Measurements from ENCODE around the gene MYO1D.

Gene MYO1D

DNA sequence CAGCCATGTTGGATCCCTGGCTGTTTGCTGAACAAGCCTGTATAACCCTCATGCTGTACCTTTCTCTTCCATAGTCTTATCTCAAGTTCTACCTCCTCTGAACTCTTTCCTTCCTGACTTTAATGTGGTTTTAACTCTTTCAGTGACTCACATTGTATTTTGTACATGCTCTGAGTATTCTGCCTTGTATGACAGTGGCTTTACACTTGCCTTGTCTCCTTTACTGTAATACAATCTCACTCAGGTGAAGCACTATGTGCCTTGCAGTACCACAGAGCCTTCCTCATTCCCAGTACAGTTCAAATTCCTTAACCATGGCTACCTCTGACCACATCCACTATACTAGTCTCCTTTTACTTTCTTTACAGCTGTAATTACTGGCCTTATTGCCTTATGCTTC lies 418.6 kb downstream of the MYO1D start:
- Histone ChIP-seq H2BK120ac (ENCODE audit: low read depth, low read length) (no peak overlapping the region), H3K27me3 (ENCODE audit: control insufficient read depth in 3 of 3, insufficient read depth in 3 of 3, low read depth in 1 of 3, low read length in 3 of 3) (no peaks in the 10 kb centered on the region), H3K36me3 (replicated peaks in 1 of 2; ENCODE audit: control insufficient read depth in 2 of 2, insufficient read depth in 2 of 2, low read length in 2 of 2) (peaks cover 37 to 91% of the 10 kb centered on the region in 2 donors), H3K4me1 (ENCODE audit: control insufficient read depth in 2 of 2, insufficient read depth in 1 of 2, low read depth in 1 of 2, low read length in 2 of 2) (no peaks in the 10 kb centered on the region), H3K79me1 (ENCODE audit: low read depth, low read length) (no peaks in the 10 kb centered on the region), H4K8ac (ENCODE audit: low read depth, low read length) (no peak overlapping the region), H3K9me3 (replicated peaks in 1 of 2; ENCODE audit: control insufficient read depth in 2 of 2, insufficient read depth in 1 of 2, low read depth in 1 of 2, low read length in 2 of 2) (no peaks in the 10 kb centered on the region), H3K14ac (ENCODE audit: low read length) (no peak overlapping the region), H3K27ac (replicated peaks; ENCODE audit: low read length) (no peak overlapping the region), H3K18ac (ENCODE audit: low read length) (no peak overlapping the region), H2BK5ac (ENCODE audit: low read length) (no peak overlapping the region), H3K4me3 (ENCODE audit: low read length in 2 of 2) (no peak overlapping the region), H2BK15ac (ENCODE audit: low read length) (no peak overlapping the region), H3K9ac (ENCODE audit: low read depth, low read length, poor library complexity) (no peak overlapping the region), H2AK5ac (ENCODE audit: low read depth, low read length) (no peak overlapping the region), H3K4ac (ENCODE audit: low read length) (no peak overlapping the region), H3K23ac (ENCODE audit: low read depth, low read length, poor library complexity) (no peak overlapping the region), H2BK12ac (ENCODE audit: low read length) (no peak overlapping the region), H3K4me2 (ENCODE audit: insufficient read depth, low read length, poor library complexity, severe bottlenecking) (no peak overlapping the region), H4K91ac (ENCODE audit: low read depth, low read length, poor library complexity) (no peak overlapping the region), H2AFZ (ENCODE audit: low read length) (no peak overlapping the region)
- DNase-seq (ENCODE audit: low spot score), result no peak

DNA sequence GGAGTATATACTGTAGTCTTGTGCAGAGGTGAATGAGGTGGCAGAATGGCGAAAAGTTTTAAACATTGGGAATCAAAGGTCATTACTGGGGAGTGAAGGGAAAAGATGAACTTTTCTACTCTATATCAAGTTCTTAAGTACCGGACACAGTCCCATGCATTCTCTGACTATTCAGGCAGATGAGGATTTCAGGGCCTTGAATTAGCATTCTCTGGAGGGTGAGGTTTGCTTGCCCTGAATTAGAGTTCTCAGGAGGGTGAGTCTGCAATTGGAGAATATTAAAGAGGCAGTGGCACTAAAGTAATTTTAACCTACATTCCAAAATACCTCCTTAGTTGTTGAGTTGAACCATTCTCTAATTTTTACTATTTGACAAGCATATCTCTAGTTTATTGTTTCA lies 423.6 kb downstream of the MYO1D start:
- no peak overlapping the region for H2BK15ac ChIP-seq (ENCODE audit: low read length)

DNA sequence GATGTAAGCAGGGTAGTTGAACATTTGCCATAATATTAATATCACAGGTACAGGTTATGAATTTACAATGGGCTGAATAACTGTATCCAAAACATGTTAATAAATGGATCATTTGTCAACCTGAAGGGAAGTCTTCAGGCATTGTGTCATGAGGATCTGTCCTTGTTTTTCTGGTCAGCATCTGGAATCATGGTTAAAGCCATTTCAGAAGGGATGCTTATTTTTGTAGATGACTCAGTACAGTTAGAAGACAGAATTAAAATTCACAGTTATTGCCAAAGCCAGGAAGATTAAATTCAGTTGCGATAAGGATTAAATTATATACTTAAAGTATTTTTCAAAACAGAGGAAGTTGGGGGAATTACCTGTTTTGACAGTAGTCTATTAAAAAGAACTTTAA lies 424.6 kb downstream of the MYO1D start:
- no peaks in the 10 kb centered on the region for H3K27me3 ChIP-seq (ENCODE audit: control insufficient read depth in 3 of 3, insufficient read depth in 3 of 3, low read depth in 1 of 3, low read length in 3 of 3)
- no peak overlapping the region for H2BK15ac ChIP-seq (ENCODE audit: low read length)
- H3K9ac ChIP-seq (ENCODE audit: low read depth, low read length, poor library complexity), result no peak overlapping the region
- H4K91ac ChIP-seq (ENCODE audit: low read depth, low read length, poor library complexity), result no peak overlapping the region
- H3K14ac ChIP-seq (ENCODE audit: low read length), result no peak overlapping the region
- H3K4me3 ChIP-seq (ENCODE audit: low read length in 2 of 2), result no peak overlapping the region
- no peak overlapping the region for H2AK5ac ChIP-seq (ENCODE audit: low read depth, low read length)
- H3K18ac ChIP-seq (ENCODE audit: low read length), result no peak overlapping the region
- H3K23ac ChIP-seq (ENCODE audit: low read depth, low read length, poor library complexity), result no peak overlapping the region
- no peak overlapping the region for H2AFZ ChIP-seq (ENCODE audit: low read length)
- WGBS, 2 donors (ENCODE audit: extremely low coverage in 2 of 2, insufficient read length in 2 of 2, insufficient replicate concordance in 1 of 2), result no CpG with 5 or more reads among the region's 1 CpG
- no peak overlapping the region for H3K4me2 ChIP-seq (ENCODE audit: insufficient read depth, low read length, poor library complexity, severe bottlenecking)
- no peak overlapping the region for H3K27ac ChIP-seq (replicated peaks; ENCODE audit: low read length)
- H4K8ac ChIP-seq (ENCODE audit: low read depth, low read length), result no peak overlapping the region
- H2BK12ac ChIP-seq (ENCODE audit: low read length), result no peak overlapping the region
- H2BK120ac ChIP-seq (ENCODE audit: low read depth, low read length), result no peak overlapping the region
- no peak overlapping the region for H2BK5ac ChIP-seq (ENCODE audit: low read length)
- peaks cover 31 to 95% of the 10 kb centered on the region in 2 donors for H3K36me3 ChIP-seq (replicated peaks in 1 of 2; ENCODE audit: control insufficient read depth in 2 of 2, insufficient read depth in 2 of 2, low read length in 2 of 2)
- H3K4ac ChIP-seq (ENCODE audit: low read length), result no peak overlapping the region
- peaks cover 3% of the 10 kb centered on the region for H3K79me1 ChIP-seq (ENCODE audit: low read depth, low read length)
- no peak for DNase-seq (ENCODE audit: low spot score)
- H3K4me1 ChIP-seq (ENCODE audit: control insufficient read depth in 2 of 2, insufficient read depth in 1 of 2, low read depth in 1 of 2, low read length in 2 of 2), result no peaks in the 10 kb centered on the region
- H3K9me3 ChIP-seq (replicated peaks in 1 of 2; ENCODE audit: control insufficient read depth in 2 of 2, insufficient read depth in 1 of 2, low read depth in 1 of 2, low read length in 2 of 2), result no peaks in the 10 kb centered on the region

More for the DNA sequence above, 423.6 kb downstream of the MYO1D start:
- WGBS, 2 donors (ENCODE audit: extremely low coverage in 2 of 2, insufficient read length in 2 of 2, insufficient replicate concordance in 1 of 2), result no CpG with 5 or more reads among the region's 2 CpGs
- no peaks in the 10 kb centered on the region for H3K27me3 ChIP-seq (ENCODE audit: control insufficient read depth in 3 of 3, insufficient read depth in 3 of 3, low read depth in 1 of 3, low read length in 3 of 3)
- peaks cover 3% of the 10 kb centered on the region for H3K79me1 ChIP-seq (ENCODE audit: low read depth, low read length)
- no peak overlapping the region for H2AFZ ChIP-seq (ENCODE audit: low read length)
- H3K4me3 ChIP-seq (ENCODE audit: low read length in 2 of 2), result no peak overlapping the region
- no peak overlapping the region for H3K4ac ChIP-seq (ENCODE audit: low read length)
- no peak overlapping the region for H3K18ac ChIP-seq (ENCODE audit: low read length)
- no peak overlapping the region for H3K9ac ChIP-seq (ENCODE audit: low read depth, low read length, poor library complexity)
- H2AK5ac ChIP-seq (ENCODE audit: low read depth, low read length), result no peak overlapping the region
- H3K9me3 ChIP-seq (replicated peaks in 1 of 2; ENCODE audit: control insufficient read depth in 2 of 2, insufficient read depth in 1 of 2, low read depth in 1 of 2, low read length in 2 of 2), result no peaks in the 10 kb centered on the region
- no peak overlapping the region for H4K8ac ChIP-seq (ENCODE audit: low read depth, low read length)
- H3K36me3 ChIP-seq (replicated peaks in 1 of 2; ENCODE audit: control insufficient read depth in 2 of 2, insufficient read depth in 2 of 2, low read length in 2 of 2), result peaks cover 37 to 93% of the 10 kb centered on the region in 2 donors
- H3K27ac ChIP-seq (replicated peaks; ENCODE audit: low read length), result no peak overlapping the region
- no peak overlapping the region for H2BK5ac ChIP-seq (ENCODE audit: low read length)
- H2BK120ac ChIP-seq (ENCODE audit: low read depth, low read length), result no peak overlapping the region
- H4K91ac ChIP-seq (ENCODE audit: low read depth, low read length, poor library complexity), result no peak overlapping the region
- no peak overlapping the region for H3K14ac ChIP-seq (ENCODE audit: low read length)
- H3K23ac ChIP-seq (ENCODE audit: low read depth, low read length, poor library complexity), result no peak overlapping the region
- H3K4me1 ChIP-seq (ENCODE audit: control insufficient read depth in 2 of 2, insufficient read depth in 1 of 2, low read depth in 1 of 2, low read length in 2 of 2), result no peaks in the 10 kb centered on the region
- no peak for DNase-seq (ENCODE audit: low spot score)
- no peak overlapping the region for H2BK12ac ChIP-seq (ENCODE audit: low read length)
- no peak overlapping the region for H3K4me2 ChIP-seq (ENCODE audit: insufficient read depth, low read length, poor library complexity, severe bottlenecking)

DNA sequence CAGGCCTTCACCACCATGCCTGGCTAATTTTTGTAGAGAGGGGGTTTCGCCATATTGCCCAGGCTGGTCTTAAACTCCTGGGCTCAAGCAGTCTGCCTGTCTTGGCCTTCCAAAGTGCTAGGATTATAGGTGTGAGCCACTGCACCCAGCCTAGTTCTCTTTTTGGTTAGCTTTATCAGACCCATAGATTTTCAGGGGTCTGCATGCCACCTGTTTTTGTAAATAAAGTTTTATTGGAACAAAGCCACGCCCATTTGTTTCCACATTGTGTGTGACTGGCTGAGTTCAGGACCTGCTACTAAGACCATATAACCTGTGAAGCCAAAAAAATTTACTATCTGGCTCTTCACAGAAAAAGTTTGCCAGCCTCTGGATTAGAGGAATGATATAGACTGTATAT lies 425.0 kb downstream of the MYO1D start:
- no peak overlapping the region for H3K18ac ChIP-seq (ENCODE audit: low read length)
- no peak overlapping the region for H3K4me3 ChIP-seq (ENCODE audit: low read length in 2 of 2)
- no peak overlapping the region for H3K23ac ChIP-seq (ENCODE audit: low read depth, low read length, poor library complexity)
- no peak overlapping the region for H3K4ac ChIP-seq (ENCODE audit: low read length)
- no peaks in the 10 kb centered on the region for H3K9me3 ChIP-seq (replicated peaks in 1 of 2; ENCODE audit: control insufficient read depth in 2 of 2, insufficient read depth in 1 of 2, low read depth in 1 of 2, low read length in 2 of 2)
- no peak overlapping the region for H4K8ac ChIP-seq (ENCODE audit: low read depth, low read length)
- no peaks in the 10 kb centered on the region for H3K27me3 ChIP-seq (ENCODE audit: control insufficient read depth in 3 of 3, insufficient read depth in 3 of 3, low read depth in 1 of 3, low read length in 3 of 3)
- H3K4me1 ChIP-seq (ENCODE audit: control insufficient read depth in 2 of 2, insufficient read depth in 1 of 2, low read depth in 1 of 2, low read length in 2 of 2), result peaks cover 0 to 1% of the 10 kb centered on the region in 2 donors
- H3K27ac ChIP-seq (replicated peaks; ENCODE audit: low read length), result no peak overlapping the region
- H2AFZ ChIP-seq (ENCODE audit: low read length), result no peak overlapping the region
- peaks cover 3% of the 10 kb centered on the region for H3K79me1 ChIP-seq (ENCODE audit: low read depth, low read length)
- H2BK5ac ChIP-seq (ENCODE audit: low read length), result no peak overlapping the region
- H2AK5ac ChIP-seq (ENCODE audit: low read depth, low read length), result no peak overlapping the region
- no peak overlapping the region for H3K9ac ChIP-seq (ENCODE audit: low read depth, low read length, poor library complexity)
- H2BK120ac ChIP-seq (ENCODE audit: low read depth, low read length), result no peak overlapping the region
- H4K91ac ChIP-seq (ENCODE audit: low read depth, low read length, poor library complexity), result no peak overlapping the region
- H3K4me2 ChIP-seq (ENCODE audit: insufficient read depth, low read length, poor library complexity, severe bottlenecking), result no peak overlapping the region
- H3K36me3 ChIP-seq (replicated peaks in 1 of 2; ENCODE audit: control insufficient read depth in 2 of 2, insufficient read depth in 2 of 2, low read length in 2 of 2), result peaks cover 31 to 95% of the 10 kb centered on the region in 2 donors
- no peak for DNase-seq (ENCODE audit: low spot score)
- H3K14ac ChIP-seq (ENCODE audit: low read length), result no peak overlapping the region
- WGBS, 2 donors (ENCODE audit: extremely low coverage in 2 of 2, insufficient read length in 2 of 2, insufficient replicate concordance in 1 of 2), result no CpG with 5 or more reads among the region's 2 CpGs
- H2BK12ac ChIP-seq (ENCODE audit: low read length), result no peak overlapping the region
- no peak overlapping the region for H2BK15ac ChIP-seq (ENCODE audit: low read length)
